Superior temporal gyrus (tissue), 1 donor: ENCODE data around the gene CEP350.
"Not testable (repeated sequence)": the region's sequence is repeated elsewhere in the genome, so short reads cannot be mapped to it uniquely, and the experiment has no call there.

ENCODE experiments used
- DNase-seq: peaks from one replicate; pipeline ENCODE4 v3.0.0-alpha.2; 2016; ENCODE audit errors: extremely low spot score

CEP350 gene

DNA sequence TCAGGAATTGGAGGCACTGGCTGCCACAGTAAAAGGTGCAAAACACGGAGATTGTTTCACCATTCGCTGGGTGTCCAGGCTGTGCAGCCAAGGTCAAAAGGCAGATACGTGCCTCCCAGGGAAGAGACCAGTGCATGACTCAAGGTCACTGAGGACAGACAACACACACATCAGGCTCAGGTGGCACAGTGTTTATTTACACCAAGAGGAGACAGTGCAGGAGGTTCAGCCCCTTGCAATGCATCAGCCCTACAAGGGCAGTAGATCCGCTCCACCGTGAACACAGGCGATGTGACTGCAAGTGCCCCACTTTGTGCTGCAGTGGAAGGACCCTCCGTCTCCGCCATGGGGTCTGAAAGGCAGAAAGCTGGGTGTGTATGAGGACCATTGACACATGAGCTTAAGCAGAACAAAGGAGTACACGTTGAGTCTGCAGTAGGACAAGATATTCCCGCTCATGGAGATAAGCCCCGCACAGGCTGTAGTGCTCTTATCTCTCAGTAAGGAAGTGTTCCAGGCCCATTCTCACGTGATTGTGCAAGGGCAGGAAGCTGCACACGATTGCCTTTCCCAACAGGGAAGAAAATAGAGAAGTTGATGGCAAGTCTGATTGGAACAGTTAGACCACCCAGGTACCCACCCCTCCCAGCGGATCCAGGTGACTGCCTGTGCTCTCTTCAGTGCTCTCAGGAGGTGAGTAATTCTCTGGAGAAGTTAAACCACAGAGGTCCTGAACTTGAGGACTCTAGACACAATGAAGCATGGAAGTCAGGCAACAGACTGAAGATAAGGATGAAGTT, 162.6 kb downstream of the CEP350 start:
- DNase-seq, result no peak

DNA sequence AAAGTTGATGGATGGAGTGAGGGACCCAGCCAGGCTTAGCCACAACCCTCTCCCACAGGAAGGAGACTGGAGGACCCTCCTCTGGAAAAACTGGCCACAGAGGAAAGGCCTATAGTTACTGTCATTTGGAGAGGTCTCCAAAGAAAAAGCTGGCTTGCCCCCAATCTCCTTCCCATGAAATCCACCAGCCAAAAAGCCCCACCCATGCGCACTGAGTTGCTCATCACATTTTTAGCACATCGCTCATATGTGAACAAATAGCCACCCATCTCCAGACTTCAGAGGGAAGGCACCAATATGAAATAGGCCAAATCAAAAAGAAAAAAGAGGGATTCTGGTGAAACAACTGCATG, 163.1 kb downstream of the CEP350 start:
- DNase-seq, result no peak

DNA sequence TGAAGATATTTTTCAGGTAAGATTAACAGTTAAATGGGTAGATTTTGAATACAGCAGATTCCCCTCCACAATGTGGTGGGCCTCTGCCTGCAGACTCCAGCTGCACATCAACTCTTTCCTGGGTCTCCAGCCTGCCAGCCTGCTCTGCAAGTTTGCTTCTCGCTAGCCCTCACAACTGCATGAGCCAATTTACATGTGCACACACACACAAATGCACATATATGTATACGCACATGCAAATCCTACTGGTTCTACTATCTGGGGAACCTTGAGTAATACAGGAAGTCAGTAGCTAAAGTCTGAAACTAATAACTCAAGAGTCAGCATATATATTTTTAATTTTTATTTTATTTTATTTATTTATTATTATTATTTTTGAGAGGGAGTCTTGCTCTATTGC, 165.2 kb downstream of the CEP350 start:
- no peak for DNase-seq

DNA sequence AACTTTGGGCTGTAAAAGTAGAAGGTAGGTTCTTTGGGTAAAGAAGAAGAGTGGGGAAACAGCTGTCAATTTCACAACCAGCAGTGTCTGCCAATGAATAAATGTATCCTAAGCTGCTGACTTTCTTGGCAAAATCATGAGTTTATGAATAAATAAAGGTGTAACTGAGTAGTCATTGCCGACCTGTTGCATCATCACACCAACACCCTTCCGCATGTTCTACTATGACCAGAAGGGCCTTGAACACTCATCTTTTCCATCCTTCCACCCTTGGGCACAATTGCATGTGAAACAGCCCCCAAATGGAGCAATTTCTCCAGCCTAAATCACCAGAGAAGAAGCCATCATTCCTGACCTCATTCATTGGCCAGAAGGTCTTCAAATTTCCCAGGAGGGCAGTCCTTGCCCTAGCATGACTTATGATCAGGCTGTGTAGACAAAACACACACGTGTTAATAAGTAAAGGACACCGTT, 168.9 kb downstream of the CEP350 start:
- no peak for DNase-seq

DNA sequence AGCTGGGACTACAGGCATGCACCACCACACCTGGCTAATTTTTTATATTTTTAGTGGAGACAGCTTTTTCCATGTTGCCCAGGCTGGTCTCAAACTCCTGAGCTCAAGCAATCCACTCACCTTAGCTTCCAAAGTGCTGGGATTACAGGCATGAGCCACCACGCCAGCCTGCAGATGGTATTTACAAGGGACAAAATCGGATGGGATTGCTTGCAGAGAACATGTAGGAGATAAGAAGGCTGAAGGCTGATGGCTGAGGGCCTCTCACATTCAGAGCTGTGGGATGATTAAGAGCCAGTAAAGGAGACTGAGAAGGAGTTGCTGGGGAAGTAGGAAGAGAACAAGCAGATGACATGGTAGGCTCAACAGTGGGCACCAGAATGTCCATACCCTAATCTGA, 176.0 kb downstream of the CEP350 start:
- no peak for DNase-seq

DNA sequence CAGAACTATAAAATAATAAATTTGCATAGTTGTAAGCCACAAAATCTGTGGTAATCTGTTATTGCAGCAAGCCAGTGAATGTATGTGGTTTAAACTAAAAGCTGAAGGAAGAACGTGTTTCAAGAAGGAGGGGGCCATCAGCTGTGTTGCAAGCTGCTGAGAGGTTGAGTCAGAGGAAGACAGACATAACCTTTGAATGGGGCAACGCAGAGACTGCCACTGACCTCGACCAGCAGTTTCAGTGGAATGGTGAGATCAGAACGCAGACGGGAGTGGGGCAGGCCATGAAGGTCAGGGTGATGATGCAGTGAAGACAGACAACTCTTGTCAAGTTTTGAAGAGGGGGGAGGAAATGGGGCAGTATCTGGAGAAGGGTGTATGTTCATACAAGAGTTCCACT, 176.9 kb downstream of the CEP350 start:
- no peak for DNase-seq

DNA sequence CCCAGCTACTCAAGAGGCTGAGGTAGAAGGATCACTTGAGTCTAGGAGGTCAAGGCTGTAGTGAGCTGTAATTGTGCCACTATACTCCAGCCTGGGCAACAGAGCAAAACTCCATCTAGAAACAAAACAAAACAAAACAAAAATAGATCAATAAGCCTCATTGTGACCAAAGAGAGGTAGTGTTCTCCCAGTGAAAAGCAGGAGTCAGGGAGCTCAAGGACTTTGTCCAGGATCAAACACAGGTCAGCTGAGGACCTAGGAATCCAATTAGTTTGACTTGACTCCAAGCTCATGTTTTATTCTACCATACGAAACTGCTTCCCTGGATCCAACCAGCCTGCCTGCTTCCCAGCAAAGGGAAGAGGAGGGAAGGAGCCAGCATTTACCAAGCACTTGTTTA, 178.6 kb downstream of the CEP350 start:
- no peak for DNase-seq

DNA sequence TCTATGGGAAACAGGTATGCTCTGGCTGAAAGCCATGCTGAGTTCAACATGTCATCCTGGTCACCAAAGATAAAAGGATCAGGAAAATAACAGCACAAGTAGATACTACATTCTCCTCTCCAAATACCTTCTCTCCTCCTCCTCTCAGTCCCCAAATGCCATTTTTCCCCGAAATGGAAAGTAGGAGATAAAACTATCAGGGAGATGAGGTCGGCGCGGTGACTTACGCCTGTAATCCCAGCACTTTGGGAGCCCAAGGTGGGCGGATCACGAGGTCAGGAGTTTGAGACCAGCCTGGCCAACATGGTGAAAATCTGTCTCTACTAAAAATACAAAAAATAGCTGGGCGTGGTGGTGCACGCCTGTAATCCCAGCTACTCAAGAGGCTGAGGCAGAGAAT, 179.1 kb downstream of the CEP350 start:
- not testable (repeated sequence) for DNase-seq

DNA sequence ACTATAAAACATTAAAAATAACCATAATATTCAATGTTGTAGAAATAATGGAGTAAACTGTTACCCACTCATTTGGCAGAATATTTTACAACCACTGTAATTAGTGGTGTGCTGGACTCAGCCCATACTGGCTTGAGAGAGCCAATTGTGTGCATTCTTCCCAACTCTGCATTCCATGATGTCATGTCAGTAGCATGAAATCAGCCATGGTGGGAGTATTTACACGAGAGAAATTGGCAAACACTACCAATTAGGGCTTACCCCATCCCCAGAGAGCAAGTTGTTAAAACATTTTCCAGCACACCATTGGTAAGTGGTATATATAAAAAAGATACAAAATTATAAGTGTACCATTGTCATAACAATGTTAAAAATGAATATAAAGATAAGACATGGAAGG, 180.9 kb downstream of the CEP350 start:
- DNase-seq, result no peak

DNA sequence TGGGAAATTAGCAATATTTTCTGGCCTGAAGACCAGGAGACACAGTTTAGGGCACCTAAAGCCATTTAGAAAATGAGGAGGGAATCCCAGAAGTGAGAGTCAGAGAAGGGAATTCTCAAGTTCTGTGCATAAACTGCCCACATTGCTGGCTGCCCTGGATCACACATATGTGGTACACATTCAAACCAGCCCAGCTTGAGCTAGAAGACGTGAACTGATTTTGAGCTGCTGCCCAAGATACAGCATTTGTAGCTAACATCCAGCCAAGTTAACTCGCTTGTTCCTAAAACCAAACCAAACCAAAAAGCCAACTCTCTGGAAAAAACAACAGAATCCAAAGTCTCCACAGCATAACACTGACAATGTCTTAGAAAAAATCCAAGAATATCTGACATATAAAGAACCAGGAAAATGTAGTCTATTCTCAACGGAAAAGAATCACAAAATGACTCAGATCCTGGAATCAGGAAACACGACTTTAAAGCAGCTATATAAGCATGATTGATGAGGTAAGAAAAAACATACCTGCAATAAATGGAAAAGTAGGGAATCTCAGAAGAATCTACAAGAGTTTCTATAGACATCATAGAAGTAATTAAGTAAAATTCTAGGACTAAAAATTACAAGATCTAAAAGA, 181.8 kb downstream of the CEP350 start:
- no peak for DNase-seq

DNA sequence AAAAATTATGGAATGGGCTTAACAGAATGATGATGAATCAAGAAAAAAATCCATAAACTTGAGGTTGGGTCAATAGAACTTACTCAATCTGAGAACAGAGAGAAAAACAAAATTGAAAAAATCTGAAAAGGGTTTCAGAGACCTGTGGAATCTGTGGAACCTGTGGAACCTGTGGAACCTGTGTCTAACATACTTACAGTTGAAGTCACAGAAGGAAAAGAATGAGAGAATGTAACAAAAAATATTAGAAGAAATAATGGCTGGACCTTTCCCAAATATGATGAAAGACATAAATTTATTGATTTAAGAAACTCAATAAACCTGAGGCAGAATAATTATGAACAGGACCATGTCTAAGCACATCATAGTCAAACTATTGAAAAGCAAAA, 182.4 kb downstream of the CEP350 start:
- no peak for DNase-seq

DNA sequence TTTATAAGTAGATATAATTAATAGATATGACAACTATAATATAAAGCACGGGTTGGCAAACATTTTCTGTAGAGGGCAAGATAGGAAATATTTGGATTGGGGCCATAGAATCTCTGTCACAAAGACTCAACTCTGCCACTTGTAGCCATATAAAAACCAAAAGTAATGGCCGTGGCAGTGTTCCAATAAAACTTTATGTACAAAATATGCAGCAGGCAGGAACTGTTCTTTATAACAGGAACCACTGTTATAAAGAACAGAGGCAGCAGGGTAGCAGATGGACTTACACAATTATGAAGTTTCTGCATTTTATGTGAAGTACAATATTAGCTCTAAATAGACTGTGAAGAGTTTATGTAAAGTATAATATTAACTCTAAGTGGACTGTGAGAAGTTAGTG, 183.2 kb downstream of the CEP350 start:
- DNase-seq, result no peak

DNA sequence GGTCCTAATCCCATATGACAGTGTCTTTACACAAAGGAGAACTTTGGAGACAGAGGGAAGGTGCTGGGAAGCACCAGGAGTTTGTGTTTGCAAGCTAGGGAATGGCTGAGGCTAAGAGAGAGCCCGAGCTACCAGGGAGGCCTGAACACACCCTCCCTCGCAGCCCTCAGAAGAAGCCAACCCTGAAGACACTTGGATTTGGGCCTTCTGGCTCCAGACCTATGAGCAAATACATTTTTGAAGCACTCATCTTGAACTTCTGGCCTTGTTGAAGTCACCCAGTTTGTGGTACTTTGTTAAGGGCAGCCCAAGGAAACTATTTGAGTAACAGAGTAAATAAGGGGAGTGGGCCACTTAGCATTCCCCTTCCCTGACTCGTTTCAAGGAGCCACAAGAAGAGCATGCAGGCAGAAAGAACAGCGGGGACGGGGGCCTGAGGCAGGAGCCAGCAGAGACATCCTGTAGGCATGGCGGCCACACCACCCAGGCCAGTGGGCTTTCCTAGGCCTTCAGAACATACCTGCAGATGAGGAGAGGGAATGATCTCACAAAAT, 186.8 kb downstream of the CEP350 start:
- DNase-seq, result no peak

DNA sequence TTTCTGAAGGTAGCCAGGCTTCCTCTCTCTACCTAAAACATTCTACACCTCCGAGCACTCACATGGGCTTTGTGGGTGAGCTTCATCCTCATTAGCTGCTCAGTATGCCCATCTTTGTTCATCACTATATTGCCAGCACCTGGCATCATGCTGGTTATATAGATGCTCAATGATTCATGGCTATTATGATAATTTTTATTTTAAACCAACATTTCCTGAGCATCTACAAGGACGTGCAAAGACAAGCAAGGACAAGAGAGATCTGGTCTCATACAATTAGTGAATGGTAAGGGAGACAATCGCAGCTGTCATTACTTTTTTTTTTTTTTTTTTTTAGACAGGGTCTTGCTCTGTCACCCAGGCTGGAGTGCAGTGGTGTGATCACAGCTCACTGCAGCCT, 188.7 kb downstream of the CEP350 start:
- DNase-seq, result no peak

DNA sequence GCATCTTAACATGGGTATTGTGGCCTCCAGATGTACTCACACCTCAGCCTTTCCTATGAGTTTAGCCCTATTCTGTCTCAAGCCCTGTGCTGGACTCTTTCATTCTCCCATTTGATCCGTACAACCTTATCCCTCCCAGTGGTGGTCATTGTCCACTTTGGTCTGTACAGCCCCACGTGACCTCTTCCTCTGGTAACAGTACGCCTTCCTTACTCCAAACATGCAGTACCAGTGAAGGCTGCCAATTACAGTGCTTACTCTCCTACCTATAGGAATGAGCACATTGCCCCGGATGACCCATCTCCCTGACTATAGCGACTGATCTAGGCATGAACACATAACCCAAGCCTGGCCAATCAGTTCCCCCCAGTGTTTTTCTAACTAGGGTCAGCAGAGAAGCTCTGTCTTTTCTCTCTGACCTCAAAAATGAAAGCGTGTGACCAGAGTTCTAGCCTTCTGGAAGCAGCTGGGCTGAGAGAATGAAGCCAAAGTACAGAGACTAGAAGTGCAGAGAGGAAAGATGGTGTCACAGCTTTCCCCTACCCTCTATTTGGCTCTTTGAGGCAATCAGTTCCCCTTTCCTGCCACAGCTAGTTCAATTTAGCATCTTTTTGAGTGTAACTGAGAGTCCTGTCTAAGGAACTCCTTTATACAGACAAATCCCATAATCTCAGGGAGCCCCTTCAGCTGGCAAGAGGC, 190.2 kb downstream of the CEP350 start:
- no peak for DNase-seq

DNA sequence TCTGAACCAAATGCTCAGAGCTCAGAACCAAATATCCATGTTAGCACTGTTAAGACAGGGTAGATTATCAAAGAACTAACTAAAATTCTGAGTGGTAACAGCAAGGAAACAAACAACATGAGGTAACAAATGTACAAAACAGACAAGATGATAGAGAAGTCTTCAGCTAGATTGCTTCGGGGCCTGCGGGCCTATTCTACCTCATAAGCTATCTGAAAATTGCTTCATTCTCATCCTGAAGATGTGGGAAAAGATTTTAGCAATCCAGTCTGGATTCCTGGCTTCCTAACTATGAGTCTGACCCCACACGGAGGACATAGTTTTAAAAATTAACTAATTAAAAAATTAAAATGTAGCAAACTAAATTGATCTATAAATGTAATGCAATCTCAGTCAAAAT, 190.8 kb downstream of the CEP350 start:
- DNase-seq, result no peak

DNA sequence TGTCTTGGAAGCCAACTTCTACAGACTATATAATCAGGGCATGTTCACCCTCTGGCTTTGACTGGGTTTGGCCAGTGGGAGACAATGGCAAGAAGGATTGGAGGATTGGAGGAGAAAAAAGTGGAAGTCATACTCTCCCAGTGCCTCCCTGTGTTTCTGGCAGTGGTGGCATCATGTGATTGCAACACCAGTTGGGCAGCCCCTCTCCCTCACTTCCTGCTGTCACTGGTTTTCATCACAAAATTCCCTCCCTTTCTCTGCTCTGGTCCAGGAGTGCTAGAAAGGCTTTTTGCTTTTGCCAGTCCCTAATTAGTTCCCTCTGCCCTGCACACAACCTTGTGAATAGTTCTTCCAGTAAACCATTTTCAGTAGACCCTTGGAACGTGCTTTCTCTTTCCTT, 196.4 kb downstream of the CEP350 start:
- no peak for DNase-seq

DNA sequence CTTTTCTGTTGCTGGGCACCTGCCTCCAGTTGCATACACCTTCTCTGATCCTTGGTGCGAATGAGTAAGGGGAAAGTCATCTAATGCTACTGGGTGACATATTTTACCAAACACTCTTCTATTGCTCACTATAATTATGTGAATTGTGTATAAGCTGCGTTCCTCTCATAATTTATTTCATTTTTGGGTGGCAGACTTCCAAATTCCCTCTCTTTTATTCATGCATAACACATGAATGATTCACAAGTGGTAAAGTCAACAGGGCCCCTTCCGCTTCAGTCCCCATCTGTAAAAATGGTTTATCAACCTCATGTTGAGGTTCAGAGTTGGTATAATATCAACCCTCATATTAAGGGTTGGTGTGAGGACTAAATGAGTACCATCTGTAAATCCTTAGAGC, 196.9 kb downstream of the CEP350 start:
- DNase-seq, result no peak

DNA sequence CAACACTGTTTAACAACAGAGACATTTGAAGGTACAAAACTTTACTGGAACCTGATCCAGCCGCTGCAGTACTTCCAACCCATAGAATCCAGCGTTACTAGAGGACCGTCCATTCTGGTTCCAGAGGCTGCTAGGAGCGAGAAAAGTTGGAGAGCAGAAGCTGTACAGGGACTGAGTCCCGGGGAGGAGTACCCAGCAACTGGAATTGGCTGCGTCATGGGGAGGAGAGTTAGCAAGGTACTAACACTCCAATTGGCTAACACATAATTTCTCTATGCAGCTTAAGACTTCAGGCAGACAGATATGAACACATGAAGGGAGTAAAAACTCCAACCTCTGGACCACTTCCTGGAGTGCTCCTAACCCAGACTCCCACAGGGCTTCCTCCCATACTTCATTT, 198.0 kb downstream of the CEP350 start:
- no peak for DNase-seq

DNA sequence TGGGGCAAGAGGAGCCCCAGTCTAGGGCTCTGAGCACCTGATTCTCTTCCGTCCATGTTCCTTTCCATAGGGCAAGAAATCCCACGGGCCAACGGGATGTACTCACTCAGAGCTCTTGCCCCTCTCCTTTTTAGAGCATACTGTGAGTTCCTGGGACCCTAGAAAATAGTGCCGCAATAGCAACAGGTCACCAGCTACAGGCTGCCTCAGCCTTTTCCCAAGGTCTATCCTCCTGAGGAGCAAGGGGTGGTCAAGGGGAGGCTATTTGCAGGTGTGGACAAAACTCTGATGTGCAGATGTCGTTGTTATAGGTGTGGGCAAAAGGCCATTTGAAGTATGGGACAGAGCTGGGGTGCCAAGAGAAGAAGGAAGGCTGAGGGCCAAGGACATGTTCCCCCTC, 198.4 kb downstream of the CEP350 start:
- no peak for DNase-seq

DNA sequence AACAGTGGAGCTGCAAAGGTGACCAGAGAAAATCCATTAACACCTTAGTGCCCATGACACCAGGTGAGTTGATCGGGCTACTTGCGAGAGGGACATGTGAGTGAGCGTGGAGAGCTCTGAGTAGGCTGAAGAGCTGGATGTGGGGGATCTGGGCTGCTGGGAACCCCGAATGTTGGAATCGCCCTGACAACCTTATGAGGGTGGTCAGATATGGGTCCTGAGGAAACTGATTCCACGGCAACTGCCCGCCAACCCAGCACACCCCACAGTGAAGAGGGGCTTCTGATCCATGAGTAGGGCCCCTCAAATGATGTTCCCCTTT, 199.4 kb downstream of the CEP350 start:
- no peak for DNase-seq

DNA sequence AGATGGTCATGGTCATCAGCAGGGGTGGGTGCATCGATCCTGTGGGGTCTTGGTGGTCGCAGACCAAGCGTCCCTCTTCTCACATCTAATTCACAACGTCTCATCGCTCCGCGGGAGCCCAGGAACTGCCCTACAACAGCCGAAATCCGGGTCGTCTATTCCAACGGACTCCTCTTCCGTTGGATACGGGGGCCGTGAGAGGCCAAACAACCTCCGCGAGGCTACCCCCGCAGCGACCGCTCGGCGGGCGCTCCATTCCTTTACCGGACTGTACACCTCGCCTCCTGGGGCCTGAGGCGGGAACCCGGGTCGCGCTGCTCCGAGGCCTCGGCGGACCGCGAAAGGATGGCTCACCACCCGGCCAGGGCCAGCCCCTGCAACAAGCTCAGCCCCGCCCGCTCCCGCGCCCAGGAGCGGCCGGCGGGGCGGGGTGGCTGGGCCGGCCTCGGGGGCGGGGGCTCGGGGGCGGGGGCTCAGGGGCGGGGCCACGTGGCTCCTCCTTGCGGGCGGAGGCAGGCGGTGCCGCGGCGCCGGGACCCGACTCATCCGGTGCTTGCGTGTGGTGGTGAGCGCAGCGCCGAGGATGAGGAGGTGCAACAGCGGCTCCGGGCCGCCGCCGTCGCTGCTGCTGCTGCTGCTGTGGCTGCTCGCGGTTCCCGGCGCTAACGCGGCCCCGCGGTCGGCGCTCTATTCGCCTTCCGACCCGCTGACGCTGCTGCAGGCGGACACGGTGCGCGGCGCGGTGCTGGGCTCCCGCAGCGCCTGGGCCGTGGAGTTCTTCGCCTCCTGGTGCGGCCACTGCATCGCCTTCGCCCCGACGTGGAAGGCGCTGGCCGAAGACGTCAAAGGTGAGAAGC, 199.9 kb downstream of the CEP350 start, which contains the start of gene QSOX1:
Gene QSOX1, plus strand, starts transcription at position 545 of the 857 bp plus-strand sequence. Its CDS starts 39 bp downstream, at position 584.
- peak; percentile 86 for DNase-seq
